Heart left ventricle (tissue), 16 donors: ENCODE data around the gene RGS6. TPM values are rescaled to one million over a fixed set of nuclear protein-coding genes. Genes with fewer than 3 reads are reported as not detected.

Source experiments
- ATAC-seq, 4 donors: fragments of 200-7000 bp; cut with Tn5 transposase; one replicate each; pipeline ENCODE4 v1.9.1; 2020 to 2022; ENCODE audit warnings: moderate library complexity in 4 of 4, mild to moderate bottlenecking in 3 of 4, moderate number of reproducible peaks in 1 of 4
- DNase-seq, 5 donors: peaks; one replicate each; pipeline ENCODE4 v3.0.0-alpha.2; 2020
- H3K27ac ChIP-seq, 12 donors: fragments of 200-600 bp; sonication (generic) in 4 of 12; one replicate each; pipeline versions ENCODE4 v1.5.0 to v1.8.0; 2016 to 2022; ENCODE audit warnings: mild to moderate bottlenecking in 2 of 12
- H3K27me3 ChIP-seq, 9 donors: fragments of 200-600 bp; sonication (generic) in 2 of 9; one replicate each; pipeline versions ENCODE4 v1.5.1 to v1.8.0; 2016 to 2022; ENCODE audit warnings: mild to moderate bottlenecking in 3 of 9
- H3K36me3 ChIP-seq, 9 donors: fragments of 200-600 bp; sonication (generic) in 2 of 9; one replicate each; pipeline versions ENCODE4 v1.5.0 to v1.8.0; 2018 to 2022; ENCODE audit warnings: mild to moderate bottlenecking in 2 of 9
- H3K4me1 ChIP-seq, 12 donors: fragments of 200-600 bp; sonication (generic) in 4 of 12; one replicate each; pipeline versions ENCODE4 v1.5.0 to v1.8.0; 2016 to 2022; ENCODE audit warnings: mild to moderate bottlenecking in 3 of 12
- H3K4me3 ChIP-seq, 12 donors: fragments of 200-600 bp; sonication (generic) in 4 of 12; one replicate each; pipeline versions ENCODE4 v1.5.0 to v1.8.0; 2017 to 2022; ENCODE audit warnings: mild to moderate bottlenecking in 9 of 12, moderate library complexity in 4 of 12
- H3K9me3 ChIP-seq, 12 donors: fragments of 200-600 bp; sonication (generic) in 4 of 12; one replicate each; pipeline versions ENCODE4 v1.5.0 to v1.8.0; 2016 to 2022; ENCODE audit warnings: mild to moderate bottlenecking in 1 of 12
- POLR2A ChIP-seq, 2 donors: fragments of 450-650 bp; IDR thresholded peaks; one replicate each; pipeline ENCODE4 v1.6.1; 2017; ENCODE audit warnings: antibody characterized with exemption in 2 of 2, mild to moderate bottlenecking in 2 of 2, moderate library complexity in 2 of 2
- WGBS, 4 donors: extraction: QIAGEN DNeasy Blood & Tissue Kit in 2 of 4; methylation state at CpG; one replicate each; pipeline versions ENCODE4 v1.1.5 to v1.1.7; 2013 to 2018; 5-methylcytosine and 5-hydroxymethylcytosine counted together
- intact Hi-C, 10 donors: fragments of 100-400 bp; cut with DNase I; formaldehyde crosslinking; loops; one replicate each; pipeline versions ENCODE4 v1.11.1 to v1.14.2; 2022
- polyA plus RNA-seq, 2 donors: library from polyadenylated mRNA; stranded (reverse); fragments of 200-250 nt; gene quantifications; one replicate each; pipeline ENCODE4 v1.2.3, GENCODE V29; 2013
- total RNA-seq, 9 donors: library from RNA; depleted of rRNA in 2 of 9; stranded (reverse); fragments of >200 nt in 2 of 9; fragmentation: NEBNext Ultra II Directional in 3 of 9; extraction: Animal tissue kit (Norgen Biotek cat#: 25700) in 3 of 9; gene quantifications; one replicate each; pipeline versions ENCODE4 v1.1.0 to v1.2.4, GENCODE V29; 2016 to 2023
- TF ChIP-seq, protein P1 (sequence below), 12 donors: fragments of 200-600 bp; sonication (generic) in 4 of 12; IDR thresholded peaks; one replicate each; pipeline versions ENCODE4 v1.5.0 to v1.8.0; 2018 to 2022; ENCODE audit warnings: antibody characterized with exemption in 12 of 12, mild to moderate bottlenecking in 5 of 12
- donor health status: ischemic (EF 13 %, LVEDD 7.1; RV severe dilation, severe dysfunction).
- donor health status: healthy with polysubstance abuse.
- donor health status: DM: no; HTN: yes; CAD: no.
- donor health status: DM: no; HTN: no; CAD: no.
- donor health status: ischemic (EF 25% LVEDD 6.9; RV normal size, moderate dysfunction).
- donor health status: ischemic (EF 25% LVEDD 5.7; RV mildly dilated, moderate dysfunction).
- donor health status: healthy.
- donor health status: DM: yes; HTN: yes; CAD: no.
- donor health status: ischemic (EF 35%, LVEDD 5.7; RV mildly dilated, moderate dysfunction).
- donor health status: nonischemic (EF 11% LVEDD 7.7; RV severe dilation, severe dysfunction).
- donor health status: DM: yes; HTN: yes; CAD: no.
- donor health status: PGD.
- donor health status: ischemic (EF 29% LVEDD 5.4; RV normal size, mild dysfunction).
- donor health status: nonischemic (EF 23%, LVEDD 6.1; RV moderate dilation, normal function).

RGS6 gene
- total and polyA plus RNA-seq, 11 donors: 1.3 to 25.4 (median 15.1) TPM

DNA sequence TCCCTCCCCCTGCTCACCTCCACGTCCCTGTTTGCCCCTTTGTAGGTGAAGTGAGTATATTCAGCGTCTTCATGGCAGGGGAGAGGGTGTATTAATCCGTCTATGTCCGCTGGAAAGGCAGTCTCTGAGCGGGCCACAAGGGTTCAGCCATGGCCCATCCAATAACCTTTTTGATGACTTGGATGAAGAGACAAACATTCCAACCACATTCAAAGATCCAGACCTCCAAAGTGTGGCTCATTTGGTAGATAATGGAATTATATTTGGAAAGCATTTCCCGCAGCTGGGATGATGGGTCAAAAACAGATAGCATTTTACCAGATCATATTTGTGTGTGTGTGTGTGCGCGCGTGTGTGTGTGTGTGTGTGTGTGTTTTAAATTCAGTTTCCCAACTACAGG is 615.8 kb downstream of the RGS6 start:
- intact Hi-C loops: no loop called here
- ATAC-seq: peak in 2 of 4 donors; percentile 11 to 43

DNA sequence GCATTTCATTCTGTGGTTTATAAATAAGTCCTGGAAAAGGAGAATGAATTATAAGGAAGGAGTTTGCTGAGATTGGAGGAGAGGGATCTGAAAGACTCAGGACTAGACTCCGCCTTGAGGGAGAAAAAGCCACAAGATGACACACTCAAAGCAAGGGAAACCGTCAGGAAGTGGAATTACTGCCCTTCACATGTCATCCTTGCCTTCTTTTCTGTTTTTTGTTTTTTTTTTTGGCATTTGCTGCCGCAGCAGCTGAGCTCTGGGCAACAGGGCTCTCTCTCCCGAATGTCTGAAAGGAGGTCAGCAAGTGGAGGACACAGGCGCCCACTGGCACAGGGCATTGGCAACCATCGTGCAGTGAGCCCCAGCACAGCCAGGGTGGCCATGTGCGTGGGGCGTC is 616.8 kb downstream of the RGS6 start:
- TF ChIP-seq POLR2A (IDR thresholded peaks at IDR 0.05): no peak
- TF ChIP-seq, protein P1, sequence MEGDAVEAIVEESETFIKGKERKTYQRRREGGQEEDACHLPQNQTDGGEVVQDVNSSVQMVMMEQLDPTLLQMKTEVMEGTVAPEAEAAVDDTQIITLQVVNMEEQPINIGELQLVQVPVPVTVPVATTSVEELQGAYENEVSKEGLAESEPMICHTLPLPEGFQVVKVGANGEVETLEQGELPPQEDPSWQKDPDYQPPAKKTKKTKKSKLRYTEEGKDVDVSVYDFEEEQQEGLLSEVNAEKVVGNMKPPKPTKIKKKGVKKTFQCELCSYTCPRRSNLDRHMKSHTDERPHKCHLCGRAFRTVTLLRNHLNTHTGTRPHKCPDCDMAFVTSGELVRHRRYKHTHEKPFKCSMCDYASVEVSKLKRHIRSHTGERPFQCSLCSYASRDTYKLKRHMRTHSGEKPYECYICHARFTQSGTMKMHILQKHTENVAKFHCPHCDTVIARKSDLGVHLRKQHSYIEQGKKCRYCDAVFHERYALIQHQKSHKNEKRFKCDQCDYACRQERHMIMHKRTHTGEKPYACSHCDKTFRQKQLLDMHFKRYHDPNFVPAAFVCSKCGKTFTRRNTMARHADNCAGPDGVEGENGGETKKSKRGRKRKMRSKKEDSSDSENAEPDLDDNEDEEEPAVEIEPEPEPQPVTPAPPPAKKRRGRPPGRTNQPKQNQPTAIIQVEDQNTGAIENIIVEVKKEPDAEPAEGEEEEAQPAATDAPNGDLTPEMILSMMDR (IDR thresholded peaks at IDR 0.05): no peak
- peaks cover 0 to 30% (median 13%) of the 10 kb centered on the region in 12 donors for H3K4me1 ChIP-seq
- 84 to 92% (median 86%) methylated on average over 8 of the region's 8 CpGs for WGBS, 4 donors

More for the DNA sequence above, 615.8 kb downstream of the RGS6 start:
- no peak overlapping the region for H3K27ac ChIP-seq
- H3K9me3 ChIP-seq: no peaks in the 10 kb centered on the region
- DNase-seq: no peak
- WGBS, 4 donors: 77 to 89% (median 84%) methylated on average over 9 of the region's 9 CpGs
- peaks cover 0 to 3% (median 0%) of the 10 kb centered on the region in 9 donors for H3K27me3 ChIP-seq
- peaks cover 0 to 27% (median 12%) of the 10 kb centered on the region in 12 donors for H3K4me1 ChIP-seq
- no peaks in the 10 kb centered on the region for H3K36me3 ChIP-seq
- no peak overlapping the region for H3K4me3 ChIP-seq
- TF ChIP-seq POLR2A (IDR thresholded peaks at IDR 0.05): no peak
- TF ChIP-seq, protein P1 (IDR thresholded peaks at IDR 0.05): peak in 4 of 12 donors; percentile 7 to 28 (median 19)

DNA sequence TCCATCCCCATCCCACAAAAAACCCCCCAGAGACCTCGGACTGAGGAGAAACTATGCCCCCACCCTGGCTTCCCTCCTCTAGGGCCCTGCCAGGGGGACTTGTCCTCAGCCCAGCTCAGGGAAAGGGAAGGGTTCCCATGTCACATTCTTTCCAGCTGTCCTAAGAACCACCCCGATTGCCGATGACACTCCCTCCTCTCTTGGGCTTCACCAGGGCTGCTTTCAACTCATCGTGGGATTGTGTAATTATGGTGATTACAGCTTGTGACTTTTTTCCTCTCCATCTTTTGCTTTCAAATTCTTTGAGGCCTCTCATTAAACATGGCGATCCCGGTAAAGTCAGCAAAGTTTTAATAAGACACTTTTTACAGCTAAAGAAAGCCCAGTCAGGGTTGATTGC is 617.6 kb downstream of the RGS6 start:
- Histone ChIP-seq H3K4me3 (no peak overlapping the region), H3K27ac (no peak overlapping the region), H3K9me3 (no peaks in the 10 kb centered on the region), H3K36me3 (no peaks in the 10 kb centered on the region), H3K27me3 (peaks cover 0 to 3% (median 0%) of the 10 kb centered on the region in 9 donors), H3K4me1 (peaks cover 0 to 24% (median 5%) of the 10 kb centered on the region in 12 donors)
- TF ChIP-seq, protein P1 (IDR thresholded peaks at IDR 0.05): no peak
- no peak for TF ChIP-seq POLR2A (IDR thresholded peaks at IDR 0.05)
- 79 to 87% (median 82%) methylated on average over 6 of the region's 6 CpGs for WGBS, 4 donors
- DNase-seq (no peak), ATAC-seq (no peak)
- intact Hi-C loops: no loop called here

More for the DNA sequence above, 616.8 kb downstream of the RGS6 start:
- H3K27me3 ChIP-seq: peaks cover 0 to 3% (median 0%) of the 10 kb centered on the region in 9 donors
- H3K4me3 ChIP-seq: no peak overlapping the region
- intact Hi-C loops: no loop called here
- no peak overlapping the region for H3K27ac ChIP-seq
- H3K9me3 ChIP-seq: no peaks in the 10 kb centered on the region
- ATAC-seq: no peak
- H3K36me3 ChIP-seq: no peaks in the 10 kb centered on the region
- no peak for DNase-seq

DNA sequence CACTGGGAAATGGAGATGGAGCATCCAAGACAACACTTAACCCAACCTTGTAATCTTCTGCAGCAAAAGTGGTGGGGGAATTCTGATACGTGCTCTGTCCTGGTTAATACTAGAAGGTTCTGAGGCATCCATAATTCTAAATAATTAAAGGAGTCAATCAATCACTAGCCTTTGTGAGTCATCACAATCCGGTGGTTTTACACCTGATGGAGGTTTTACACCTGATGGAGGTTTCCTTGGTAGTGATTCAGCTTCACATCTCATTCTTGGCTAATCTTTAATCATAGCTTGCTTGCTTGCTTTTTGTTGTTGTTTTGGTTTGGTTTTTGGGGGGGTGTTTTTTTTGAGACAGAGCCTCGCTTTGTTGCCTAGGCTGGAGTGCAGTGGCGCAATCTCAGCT is 618.3 kb downstream of the RGS6 start:
- Histone ChIP-seq H3K4me1 (peaks cover 0 to 19% (median 3%) of the 10 kb centered on the region in 12 donors), H3K27me3 (peaks cover 0 to 3% (median 0%) of the 10 kb centered on the region in 9 donors), H3K27ac (no peak overlapping the region), H3K9me3 (no peaks in the 10 kb centered on the region), H3K4me3 (no peak overlapping the region), H3K36me3 (no peaks in the 10 kb centered on the region)
- WGBS, 4 donors: 94 to 98% (median 96%) methylated on average over 4 of the region's 4 CpGs
- TF ChIP-seq POLR2A (IDR thresholded peaks at IDR 0.05): no peak
- TF ChIP-seq, protein P1 (IDR thresholded peaks at IDR 0.05): no peak
- intact Hi-C loops: no loop called here
- ATAC-seq: no peak
- no peak for DNase-seq
